Mesenteric fat pad (tissue), 1 donor: ENCODE data around the gene DCDC2C. TPM values are rescaled to one million over a fixed set of nuclear protein-coding genes. Genes with fewer than 3 reads are reported as not detected.
"Not testable (repeated sequence)": the region's sequence is repeated elsewhere in the genome, so short reads cannot be mapped to it uniquely, and the experiment has no call there.

Experiments
- DNase-seq: peaks from one replicate; pipeline ENCODE4 v3.0.0-alpha.2; 2020; ENCODE audit warnings: low spot score
- total RNA-seq: library from RNA; stranded (reverse); fragmentation: NEBNext Ultra II Directional; extraction: Animal tissue kit (Norgen Biotek cat#: 25700); gene quantifications from one replicate; pipeline ENCODE4 v1.2.1, GENCODE V29; 2021
- donor health status: DM: yes; HTN: yes; CAD: no.

DCDC2C gene
- total RNA-seq, 1 donor from 2014 or later: not detected

DNA sequence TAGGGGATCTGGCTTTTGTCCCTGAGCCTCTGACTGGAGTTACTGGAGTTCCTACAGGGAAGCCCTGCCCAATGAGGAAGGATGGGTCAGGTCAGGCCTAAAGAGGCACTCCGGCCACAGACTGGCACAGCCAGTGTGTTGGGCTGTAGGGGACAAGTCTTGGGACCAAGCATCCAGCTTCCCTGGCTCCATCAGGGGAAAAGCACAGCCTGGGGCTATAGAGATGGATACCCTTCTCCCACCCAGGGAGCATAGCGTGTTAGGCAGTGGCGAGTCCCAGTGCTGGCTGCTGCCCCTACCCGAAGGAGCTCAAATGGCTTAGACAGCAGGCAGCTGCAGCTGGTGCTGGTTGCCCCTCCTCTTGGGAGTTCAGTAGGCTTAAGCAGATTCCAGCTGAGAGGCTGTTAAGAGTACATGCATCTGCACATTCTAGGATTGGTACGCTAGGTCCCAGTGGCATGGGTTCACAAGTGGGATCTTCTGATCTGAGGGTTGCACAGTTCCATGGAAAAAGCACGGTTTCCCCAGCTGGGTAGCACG lies 111.4 kb downstream of the DCDC2C start:
- no peak for DNase-seq

DNA sequence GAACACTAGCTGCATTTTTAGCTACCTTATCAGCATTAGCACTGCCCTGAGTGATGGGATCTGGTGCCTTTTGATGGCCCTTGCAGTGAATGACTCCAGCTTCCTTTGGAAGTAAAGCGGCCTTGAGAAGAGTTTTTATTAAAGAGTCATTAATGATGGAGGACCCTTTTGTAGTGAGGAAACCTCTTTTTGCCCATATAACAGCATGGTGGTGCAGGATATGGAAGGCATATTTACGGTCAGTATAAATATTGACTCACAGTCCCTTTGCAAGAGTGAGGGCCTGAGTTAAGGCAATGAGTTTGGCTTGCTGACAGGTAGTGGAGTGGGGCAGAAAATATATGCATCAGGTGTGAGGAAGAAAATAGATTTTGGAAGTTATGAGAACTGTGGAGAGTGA lies 113.8 kb downstream of the DCDC2C start:
- DNase-seq: not testable (repeated sequence)

DNA sequence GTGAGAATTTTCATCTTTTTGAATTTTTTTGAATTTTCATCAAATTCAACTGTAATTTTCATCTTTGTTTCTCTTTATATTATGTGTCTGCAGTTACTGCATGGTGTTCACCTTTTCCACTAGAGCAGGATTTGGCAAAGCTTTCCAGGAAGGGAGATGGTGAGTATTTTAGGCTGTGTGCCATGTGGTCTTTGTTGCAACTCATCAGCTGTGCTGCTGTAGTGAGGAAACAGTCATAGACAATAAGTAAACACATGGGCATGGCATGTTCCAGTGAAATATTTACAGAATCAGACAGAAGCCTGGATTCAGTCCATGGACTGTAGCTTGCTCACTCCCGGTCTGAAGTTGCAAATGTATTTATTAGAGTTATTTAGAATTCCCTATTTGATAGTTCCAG lies 120.4 kb downstream of the DCDC2C start:
- no peak for DNase-seq

DNA sequence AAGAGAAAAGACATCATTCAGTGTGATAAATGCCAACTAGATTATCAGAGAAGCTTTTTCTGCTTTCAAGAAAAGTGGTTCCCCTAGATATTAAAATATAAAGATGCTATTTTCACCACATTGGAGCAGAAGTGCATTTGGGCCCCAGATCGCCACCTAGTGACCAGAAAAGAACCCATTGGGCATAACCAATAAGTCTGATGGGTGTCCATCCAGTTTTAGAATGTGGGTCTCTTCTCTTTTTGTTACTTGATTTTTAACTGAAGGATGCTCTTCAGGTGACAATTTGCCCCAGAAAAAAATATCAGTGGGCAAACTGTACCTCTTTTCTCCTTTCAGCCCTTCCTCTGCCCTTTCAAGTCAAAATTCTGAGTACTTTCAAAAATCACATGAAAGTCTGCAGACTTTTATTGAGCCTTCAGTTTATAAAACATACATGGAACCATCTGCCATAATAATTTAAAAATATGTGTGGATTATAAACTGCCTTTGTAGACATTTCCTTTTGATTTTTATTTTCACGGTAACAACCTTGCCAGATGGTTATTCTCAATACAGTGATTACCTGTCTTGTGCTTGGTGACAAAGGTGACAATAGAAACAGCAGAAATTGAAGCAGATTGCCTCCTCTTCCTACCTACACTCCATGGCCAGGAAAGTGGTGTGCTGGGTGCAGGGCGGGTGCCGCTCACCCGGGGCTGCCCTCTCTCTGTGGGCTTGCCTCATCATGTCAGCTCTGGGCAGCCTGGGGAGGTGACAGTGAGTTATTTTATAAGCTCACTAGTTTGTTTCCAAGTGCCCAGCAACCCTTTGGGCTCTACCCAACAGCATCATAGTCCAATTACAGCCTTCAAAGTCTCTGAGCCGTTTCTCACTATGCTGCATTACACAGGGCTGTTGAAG lies 124.5 kb downstream of the DCDC2C start:
- no peak for DNase-seq

DNA sequence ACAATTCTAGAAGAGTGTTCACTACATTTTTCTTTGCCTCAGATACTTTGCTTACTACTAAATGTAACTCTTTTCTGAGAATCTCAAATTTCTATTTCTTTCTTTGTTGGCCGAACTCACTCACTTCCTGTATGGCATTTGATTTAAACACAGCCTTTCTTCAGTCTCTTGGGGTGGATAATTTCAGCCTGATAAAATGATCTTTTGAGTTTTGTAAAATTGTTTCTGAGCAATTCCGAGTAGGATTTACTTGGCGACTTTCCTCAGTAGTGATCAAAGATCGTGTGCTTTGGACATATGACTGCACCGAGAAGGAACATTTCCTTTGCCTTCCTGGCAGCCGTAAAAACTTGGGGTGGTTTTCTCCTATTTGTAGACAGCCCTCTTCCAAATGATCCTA lies 127.4 kb downstream of the DCDC2C start:
- DNase-seq: no peak

DNA sequence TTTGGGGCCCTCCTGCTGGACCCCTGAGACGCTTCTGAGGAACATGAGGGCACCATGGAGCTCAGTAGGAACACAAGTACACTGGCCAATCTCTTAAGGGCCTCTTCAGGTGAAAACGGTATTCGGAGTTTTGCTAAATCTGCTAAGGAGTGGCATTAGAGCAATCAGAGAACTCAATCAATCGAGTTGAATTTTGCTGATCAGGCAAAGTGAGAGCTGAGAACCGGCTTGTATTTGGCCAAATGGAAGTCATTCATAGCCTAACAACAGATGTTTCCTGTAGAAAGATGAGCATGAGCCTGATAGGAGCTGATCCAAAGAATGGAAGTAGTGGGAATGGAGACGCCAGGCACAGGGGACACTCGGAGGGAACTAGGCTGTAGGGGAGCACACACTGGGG lies 133.7 kb downstream of the DCDC2C start:
- no peak for DNase-seq

DNA sequence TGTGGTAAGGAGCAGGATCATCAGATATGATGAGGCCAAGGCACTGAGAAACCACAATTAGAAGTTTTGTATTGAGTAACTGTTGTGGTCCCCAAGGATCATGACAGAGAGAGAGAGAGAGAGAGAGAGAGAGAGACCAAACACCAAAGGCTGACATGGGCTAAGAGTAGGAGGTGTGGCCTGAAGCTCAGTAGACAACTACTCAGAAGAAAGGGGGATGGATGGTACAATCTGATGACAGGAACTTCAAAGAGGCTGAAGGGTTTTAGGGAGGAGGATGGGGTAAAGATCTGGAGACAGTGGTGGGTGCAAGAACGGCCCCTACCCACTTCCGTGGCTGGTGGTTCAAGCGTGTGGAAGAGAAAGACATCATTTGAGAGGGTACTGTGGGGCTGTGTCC lies 135.0 kb downstream of the DCDC2C start:
- DNase-seq: no peak

DNA sequence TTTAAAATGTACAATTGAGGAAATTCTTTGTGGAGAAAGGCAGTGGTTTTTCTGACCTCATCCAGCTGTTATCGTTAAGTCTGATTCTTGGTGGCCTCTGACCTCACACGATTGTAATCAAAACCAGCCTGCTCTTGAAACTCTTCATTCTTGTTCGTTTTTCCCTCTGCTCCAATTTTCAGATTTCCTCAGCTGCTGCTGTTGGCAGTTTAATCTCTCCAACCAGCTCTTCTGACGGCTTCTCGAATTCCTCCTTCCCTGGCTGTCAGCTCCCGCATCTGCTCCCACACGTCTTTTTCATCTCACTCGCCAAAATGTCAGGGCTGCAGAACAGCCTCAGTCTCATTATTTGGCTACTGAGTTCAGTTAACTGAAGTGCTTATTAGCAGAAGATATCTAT lies 136.1 kb downstream of the DCDC2C start:
- no peak for DNase-seq

DNA sequence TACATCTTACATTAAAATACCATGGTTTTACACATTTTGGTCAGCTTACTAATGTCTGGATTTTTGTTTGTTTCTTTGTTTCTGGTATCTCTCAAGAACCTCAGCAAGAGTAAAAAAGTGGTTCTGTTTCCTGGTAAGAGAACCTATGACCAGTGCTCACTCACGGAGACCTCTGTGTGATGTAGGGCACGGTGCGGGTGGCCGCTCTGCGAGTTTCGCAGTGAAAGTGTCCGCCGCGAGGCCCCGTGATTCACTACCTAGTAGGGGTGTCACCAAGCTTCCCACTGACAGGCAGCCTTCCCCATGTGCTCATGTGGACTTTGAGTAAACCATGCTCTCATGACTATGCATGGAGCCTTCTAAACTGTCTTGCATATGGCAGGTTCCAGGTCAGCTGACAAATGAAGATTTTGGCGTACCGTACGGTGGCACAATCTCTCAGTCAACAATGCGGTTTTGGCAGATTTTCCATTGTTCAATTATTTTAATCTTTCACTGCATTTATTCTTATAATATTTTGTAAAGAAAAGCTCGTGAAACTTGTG lies 137.3 kb downstream of the DCDC2C start:
- DNase-seq: no peak

DNA sequence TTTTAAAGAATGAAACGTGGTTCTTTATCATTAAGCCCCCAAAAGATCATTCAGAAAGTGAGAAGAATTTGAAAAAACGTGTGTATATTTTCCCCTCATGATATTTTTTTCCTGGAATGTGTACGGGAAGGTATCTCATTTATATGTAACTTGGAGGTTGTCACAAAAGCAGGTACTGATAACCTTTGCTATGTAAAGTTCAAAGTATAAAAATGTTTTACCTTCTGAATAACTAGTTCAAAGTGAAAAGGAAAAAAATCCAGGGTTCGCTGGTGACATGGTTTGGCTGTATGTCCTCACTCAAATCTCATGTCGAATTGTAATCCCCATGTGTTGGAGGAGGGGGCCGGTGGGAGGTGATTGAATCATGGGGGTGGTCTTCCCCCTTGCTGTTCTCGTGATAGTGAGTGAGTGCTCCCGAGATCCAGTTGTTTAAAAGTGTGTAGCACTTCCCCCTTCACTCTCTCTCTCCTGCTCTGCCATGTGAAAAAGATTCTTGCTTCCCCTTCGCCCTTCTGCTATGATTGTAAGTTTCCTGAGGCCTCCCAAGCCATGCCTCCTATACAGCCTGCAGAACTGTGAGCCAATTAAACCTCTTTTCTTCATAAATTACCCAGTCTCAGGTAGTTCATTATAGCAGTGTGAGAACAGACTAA lies 144.2 kb downstream of the DCDC2C start:
- DNase-seq: no peak

DNA sequence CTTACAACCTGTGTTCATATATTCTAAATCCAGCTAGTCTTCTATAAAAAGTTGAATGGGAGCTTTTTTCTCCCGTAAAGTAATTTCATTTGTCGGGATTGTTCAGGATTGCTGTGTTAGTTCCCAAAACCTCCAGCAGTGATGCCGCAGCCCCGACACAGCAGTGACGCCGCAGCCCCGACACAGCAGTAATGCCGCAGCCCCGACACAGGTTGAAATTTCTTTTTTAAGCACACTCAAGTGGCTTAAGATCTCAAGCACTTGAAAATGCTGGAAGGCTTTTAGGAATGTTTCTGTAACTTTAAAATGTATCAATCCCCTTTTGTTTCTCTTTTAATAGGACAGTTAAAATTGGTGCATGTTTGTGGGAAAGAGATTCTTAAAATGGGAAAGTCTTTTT lies 145.4 kb downstream of the DCDC2C start:
- DNase-seq: no peak

DNA sequence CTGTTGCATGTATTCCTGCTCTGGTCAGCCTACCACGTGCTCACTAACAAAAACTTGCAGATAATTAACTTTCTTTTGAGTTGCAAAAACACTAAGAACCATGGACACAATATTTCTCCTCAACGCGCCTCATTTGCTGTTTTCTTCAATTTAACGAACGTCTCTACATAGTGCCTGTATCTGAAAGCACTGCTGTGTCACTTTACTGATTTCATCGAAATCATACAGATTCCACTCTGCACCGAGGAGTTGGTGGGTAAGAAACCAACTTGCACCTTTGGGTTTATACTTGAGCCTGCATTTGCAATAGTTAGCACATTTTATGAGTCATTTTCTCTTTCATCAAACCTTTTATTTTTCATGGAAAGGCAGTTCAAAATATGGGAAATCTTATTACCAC lies 145.8 kb downstream of the DCDC2C start:
- DNase-seq: no peak

DNA sequence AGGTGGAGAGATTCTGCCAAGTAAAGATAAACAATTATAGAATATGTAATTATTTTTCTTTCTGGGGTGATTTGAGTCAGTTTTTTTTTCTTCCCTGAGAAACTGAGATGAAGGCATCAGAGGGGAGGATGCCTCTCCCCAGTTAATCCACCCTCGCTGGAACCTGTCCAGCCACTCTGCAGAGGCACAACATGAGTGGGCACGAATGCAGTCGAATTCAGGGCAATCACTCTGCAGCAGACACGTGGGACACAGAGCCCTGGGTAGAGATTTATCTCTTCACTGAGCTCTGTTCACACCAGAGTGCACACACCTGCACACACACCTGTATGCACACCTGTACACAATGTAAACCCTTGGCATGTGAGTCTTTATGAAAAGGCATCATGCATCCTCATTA lies 154.2 kb downstream of the DCDC2C start:
- DNase-seq: no peak

DNA sequence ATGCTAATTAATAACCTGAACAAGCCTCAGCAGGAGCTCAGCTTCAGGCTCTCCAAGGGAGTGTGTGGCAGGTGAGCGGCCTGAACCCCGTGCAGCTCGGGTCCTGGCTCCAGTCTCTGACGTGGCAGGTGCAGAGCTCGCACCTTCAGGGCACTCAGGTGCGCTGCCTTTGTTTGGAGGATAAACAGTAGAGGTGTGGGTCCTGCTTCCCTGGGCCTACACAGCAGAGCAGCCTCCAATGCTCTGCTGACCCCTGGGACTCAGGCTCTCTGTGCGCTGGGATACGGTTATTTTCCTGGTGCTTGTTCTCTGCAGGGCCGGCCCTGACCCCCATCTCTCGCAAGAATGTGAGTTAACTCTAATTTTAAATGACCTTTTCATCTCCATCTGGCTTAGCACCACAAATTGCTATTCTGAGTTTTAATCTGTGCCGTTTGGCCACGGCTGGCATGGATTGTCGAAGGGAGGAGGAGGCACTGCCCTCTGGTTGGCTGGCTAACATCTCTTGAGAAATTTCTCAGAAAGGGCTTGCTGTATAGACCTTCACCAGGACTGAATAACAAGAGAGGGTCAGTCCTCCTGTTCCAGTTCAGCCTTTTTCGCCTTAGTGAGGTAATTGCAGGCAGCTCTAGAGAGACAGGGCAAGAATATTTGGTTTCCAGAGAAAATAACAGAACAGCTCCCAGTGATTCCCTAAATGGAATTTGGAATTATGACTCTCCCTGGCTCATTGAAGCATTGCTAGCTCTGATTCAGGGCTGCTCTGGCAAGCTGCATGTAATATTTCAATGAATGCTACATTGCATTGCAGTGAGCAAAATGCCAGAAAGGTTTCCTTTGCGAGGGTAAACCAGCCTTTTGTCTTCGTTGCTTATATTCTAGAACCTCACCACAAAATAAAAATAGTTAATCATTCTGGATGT lies 161.8 kb downstream of the DCDC2C start:
- DNase-seq: no peak

DNA sequence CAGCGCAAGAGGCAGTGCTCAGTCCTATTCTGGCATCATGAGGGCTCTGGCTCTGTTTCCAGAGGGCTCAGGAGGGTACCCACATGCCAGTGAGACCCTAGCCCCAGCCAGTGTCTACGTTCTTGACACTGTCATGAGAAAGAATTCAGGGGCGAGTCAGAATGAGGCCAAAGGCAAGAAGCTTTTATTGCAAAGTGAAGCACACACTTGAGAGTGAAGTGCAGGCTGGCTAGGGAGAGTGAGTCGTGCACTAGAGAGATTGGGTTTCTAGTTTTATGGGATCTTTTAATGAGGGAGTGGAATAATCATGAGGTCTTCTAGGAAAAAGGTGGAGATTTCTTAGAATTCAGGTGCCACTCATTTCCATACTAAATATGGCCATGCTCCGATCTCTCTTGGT lies 164.1 kb downstream of the DCDC2C start:
- no peak for DNase-seq

DNA sequence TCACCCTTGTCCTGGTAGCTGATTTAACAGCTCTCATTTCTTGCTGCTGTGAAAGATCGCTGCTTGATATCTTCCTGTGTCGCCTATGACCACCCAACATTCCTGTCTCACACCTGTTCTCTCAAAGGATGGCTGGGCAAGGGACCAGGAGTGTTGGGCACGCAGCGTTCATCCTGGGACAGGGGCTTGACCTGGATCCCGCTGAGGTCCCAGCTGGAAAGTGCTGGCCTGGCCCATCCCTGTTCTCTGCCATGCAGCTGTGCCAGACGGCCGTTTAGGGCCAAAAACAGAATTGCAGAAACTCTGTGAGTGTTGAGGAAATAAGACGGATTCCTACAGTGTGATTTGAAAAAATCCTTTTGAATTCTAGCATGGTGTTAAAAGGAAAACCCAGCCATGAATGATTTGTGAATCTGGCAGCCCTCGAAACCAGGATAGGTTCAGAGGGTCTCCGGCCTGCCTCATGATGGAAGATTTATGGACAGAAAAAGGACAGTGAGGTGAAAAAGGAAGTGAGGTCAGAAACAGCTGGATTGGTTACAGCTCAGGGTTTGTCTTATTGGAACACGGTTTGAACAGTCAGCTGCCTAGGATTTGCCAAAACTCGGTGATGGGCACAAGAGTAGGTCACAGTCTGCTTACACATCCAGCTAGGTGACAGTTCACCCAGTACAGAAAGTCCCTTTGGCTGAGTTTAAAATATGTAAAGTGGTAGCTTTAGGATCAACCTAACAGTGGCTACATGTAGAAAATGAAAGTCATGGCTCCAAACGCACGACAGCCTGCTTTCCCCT lies 164.8 kb downstream of the DCDC2C start:
- DNase-seq: no peak

DNA sequence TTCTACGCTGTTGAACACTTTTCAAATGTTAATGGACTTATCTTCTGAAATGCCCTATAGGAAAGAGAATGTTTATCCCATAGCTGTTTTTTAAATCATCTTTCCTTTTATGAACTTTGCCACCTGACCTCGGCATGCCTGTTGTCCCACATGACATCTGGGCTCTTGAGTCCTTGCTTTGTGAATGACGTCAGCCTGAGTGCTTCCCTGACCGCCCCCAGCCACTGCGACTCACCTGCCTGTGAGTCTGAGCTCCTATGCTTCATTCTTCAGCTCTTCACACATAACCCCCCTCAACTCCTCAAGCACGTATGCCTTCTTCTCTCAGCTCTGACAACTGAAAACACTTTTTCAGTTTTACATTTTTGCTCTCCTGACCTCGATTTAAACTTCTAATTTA lies 166.8 kb downstream of the DCDC2C start:
- DNase-seq: no peak

DNA sequence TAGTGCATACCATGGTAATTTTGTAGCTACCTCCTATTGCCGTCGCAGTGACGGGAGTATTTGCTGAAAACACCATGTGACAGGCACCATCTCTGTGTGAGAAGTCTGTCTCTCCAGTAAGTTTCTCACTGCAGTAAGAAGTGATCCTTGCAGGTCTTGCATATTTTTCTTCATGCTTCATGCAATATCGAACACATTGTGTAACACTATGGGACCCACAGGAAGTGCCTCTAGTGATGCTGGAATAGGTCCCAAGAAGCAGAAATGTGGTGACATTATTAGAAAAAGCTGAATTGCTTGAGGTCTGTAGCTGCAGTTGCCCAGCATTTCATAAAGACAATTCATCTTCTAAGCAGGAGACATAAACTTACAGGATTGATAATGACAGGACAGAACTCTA lies 167.6 kb downstream of the DCDC2C start:
- DNase-seq: no peak

DNA sequence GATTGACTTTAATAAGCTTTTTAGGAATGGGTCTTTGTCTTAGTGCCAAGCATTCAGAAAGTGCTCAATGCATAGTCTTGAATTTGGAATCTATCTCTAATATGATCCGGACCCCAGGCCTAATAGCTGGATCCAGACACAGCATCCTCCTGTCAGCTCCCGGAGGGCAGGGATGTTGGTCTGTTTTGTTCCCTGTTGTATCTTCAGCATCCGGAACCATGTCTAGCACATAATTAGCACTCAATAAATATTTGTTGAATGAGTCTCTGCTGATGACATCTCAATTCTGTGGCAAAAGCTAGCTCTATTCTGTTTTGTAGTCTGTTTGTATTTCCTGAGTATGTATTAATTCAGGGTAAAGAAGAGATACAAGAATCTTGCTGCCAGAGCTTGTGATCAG lies 169.1 kb downstream of the DCDC2C start:
- no peak for DNase-seq

DNA sequence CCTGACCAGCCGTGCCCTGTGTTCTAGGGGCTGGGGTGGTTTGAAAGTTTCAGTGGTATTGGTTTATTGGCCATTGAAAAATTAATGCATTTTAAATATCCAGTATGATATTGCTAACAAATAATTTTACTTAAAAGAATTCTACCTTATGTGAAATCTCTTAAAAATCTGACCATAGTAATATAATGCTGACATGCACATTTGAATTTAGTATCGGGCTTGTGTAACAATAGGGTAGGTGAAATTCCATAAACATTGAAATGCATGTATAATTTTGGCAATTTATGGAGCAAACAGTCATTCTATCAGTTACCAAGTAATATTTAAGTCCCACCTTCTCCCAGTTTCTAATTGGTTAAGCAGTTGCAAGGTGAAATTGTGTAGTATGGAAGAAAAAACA lies 170.5 kb downstream of the DCDC2C start:
- DNase-seq: no peak
